HepG2 (cell line): ENCODE data around the gene TMTC2. TPM values are rescaled to one million over a fixed set of nuclear protein-coding genes. Genes with fewer than 3 reads are reported as not detected.

Experiments used
- ATAC-seq: fragments of 200-7000 bp; cut with Tn5 transposase; 3 replicates; pipeline ENCODE4 v1.9.1; 2020; ENCODE audit warnings: mild to moderate bottlenecking, moderate library complexity
- BruUV-seq: library from RNA; stranded (reverse); fragments of 400-500 nt; replicated peaks from 2 replicates; lab custom pipeline; 2021; lab: Mats Ljungman, UMichigan
- CTCF ChIA-PET: fragments of 300-600 bp; formaldehyde crosslinking; extraction: SDS; loops from one replicate; lab custom pipeline; 2021; ENCODE audit warnings: low total read pairs, inconsistent platforms, low intra/inter-chr PET ratio; lab: Yijun Ruan, JAX
- POLR2A ChIA-PET: fragments of 350-600 bp; sonication (Branson Sonifier 250); formaldehyde crosslinking; loops from one replicate; lab custom pipeline; 2020; ENCODE audit warnings: antibody characterized with exemption, inconsistent platforms; lab: Yijun Ruan, JAX
- DNase-seq: peaks from one replicate; pipeline ENCODE4 v3.0.0-alpha.2; 2015; ENCODE audit warnings: low spot score
- FAIRE-seq: peaks from 3 replicates; lab custom pipeline; 2011; peaks lifted over from hg19 to GRCh38; lab: Jason Lieb, UNC
- H2AFZ ChIP-seq: one replicate; pipeline ENCODE4 v1.6.1; 2011; ENCODE audit warnings: low read length, inconsistent platforms
- H3K27ac ChIP-seq: fragments of 300-600 bp; 3 replicates; pipeline ENCODE4 v1.8.0; 2011; ENCODE audit warnings: mixed run types, mild to moderate bottlenecking, mixed read lengths, low read length, inconsistent platforms; ENCODE audit not compliant: insufficient read depth; ENCODE audit errors: extremely low read length
- H3K27me3 ChIP-seq, 2 experiments: fragments of 200-600 bp in 1 of 2; 2 replicates in 1 of 2; 3 replicates in 1 of 2; pipeline versions ENCODE4 v1.6.0 to v1.8.0; 2011; ENCODE audit warnings: low read length in 2 of 2, mild to moderate bottlenecking in 2 of 2, moderate library complexity in 2 of 2, inconsistent platforms in 1 of 2; ENCODE audit not compliant: insufficient read depth in 2 of 2, control insufficient read depth in 1 of 2
- H3K36me3 ChIP-seq, 2 experiments: fragments of 200-600 bp in 1 of 2; replicated peaks in 1 of 2; 2 replicates in 1 of 2; 3 replicates in 1 of 2; pipeline versions ENCODE4 v1.5.1 to v1.8.0; 2011; ENCODE audit warnings: low read length in 2 of 2, inconsistent platforms in 1 of 2; ENCODE audit not compliant: insufficient read depth in 2 of 2, control insufficient read depth in 1 of 2
- H3K4me1 ChIP-seq: 2 replicates; pipeline ENCODE4 v1.5.1; 2012; ENCODE audit warnings: low read length, inconsistent platforms; ENCODE audit not compliant: insufficient read depth
- H3K4me2 ChIP-seq: 2 replicates; pipeline ENCODE4 v1.6.0; 2011; ENCODE audit warnings: low read depth, low read length, inconsistent platforms
- H3K4me3 ChIP-seq, 3 experiments: fragments of 200-600 bp in 1 of 3; sonication (generic), shearing (Covaris generic) in 1 of 3; replicated peaks in 1 of 3; 2 replicates each; pipeline ENCODE4 v1.5.1; 2011 to 2016; ENCODE audit warnings: low read length in 3 of 3, inconsistent platforms in 2 of 3, low read depth in 2 of 3, mild to moderate bottlenecking in 2 of 3, control low read depth in 1 of 3, mixed read lengths in 1 of 3; ENCODE audit not compliant: insufficient read depth in 1 of 3
- H3K79me2 ChIP-seq: one replicate; pipeline ENCODE4 v1.6.1; 2011; ENCODE audit warnings: low read length, inconsistent platforms; ENCODE audit not compliant: insufficient read depth
- H3K9ac ChIP-seq: 2 replicates; pipeline ENCODE4 v1.6.0; 2011; ENCODE audit warnings: mild to moderate bottlenecking, low read depth, low read length, inconsistent platforms; ENCODE audit not compliant: insufficient read depth
- H3K9me3 ChIP-seq: 2 replicates; pipeline ENCODE4 v1.5.1; 2012; ENCODE audit warnings: mild to moderate bottlenecking, low read length
- H4K20me1 ChIP-seq: 2 replicates; pipeline ENCODE4 v1.6.0; 2011; ENCODE audit warnings: inconsistent platforms, mild to moderate bottlenecking, low read length, moderate library complexity; ENCODE audit not compliant: insufficient read depth
- CHD2 ChIP-seq: IDR thresholded peaks from 2 replicates; pipeline ENCODE4 v1.6.1; 2011; ENCODE audit warnings: low read depth, low read length, improper control_type of control experiment
- FLYWCH1 ChIP-seq: sonication (generic); formaldehyde crosslinking; IDR thresholded peaks from 2 replicates; pipeline ENCODE4 v1.8.1; 2023; ENCODE audit warnings: mild to moderate bottlenecking, missing genetic modification reagents
- JDP2 ChIP-seq: sonication (generic); formaldehyde crosslinking; IDR thresholded peaks from 2 replicates; pipeline ENCODE4 v1.8.1; 2022; ENCODE audit warnings: missing genetic modification reagents, borderline replicate concordance
- MAFK ChIP-seq, 2 experiments: IDR thresholded peaks in 1 of 2; conservative IDR thresholded peaks in 1 of 2; 2 replicates each; pipeline ENCODE4 v1.6.1; 2011; ENCODE audit warnings: improper control_type of control experiment in 2 of 2, low read length in 2 of 2
- MIXL1 ChIP-seq: IDR thresholded peaks from 2 replicates; pipeline ENCODE4 v1.6.1; 2016
- MYC ChIP-seq: sonication (generic); formaldehyde crosslinking; IDR thresholded peaks from 2 replicates; pipeline ENCODE4 v1.9.0; 2021; ENCODE audit warnings: missing genetic modification reagents, borderline replicate concordance
- NFE2L1 ChIP-seq: sonication (generic); formaldehyde crosslinking; IDR thresholded peaks from 2 replicates; pipeline ENCODE4 v1.4.0; 2020; ENCODE audit warnings: missing genetic modification reagents, mild to moderate bottlenecking, borderline replicate concordance
- TEAD3 ChIP-seq: optimal IDR thresholded peaks from 2 replicates; pipeline ENCODE3; 2016; ENCODE audit warnings: borderline replicate concordance
- TMF1 ChIP-seq: sonication (generic); formaldehyde crosslinking; IDR thresholded peaks from 2 replicates; pipeline ENCODE4 v1.8.1; 2022; ENCODE audit warnings: low read depth, missing genetic modification reagents
- ZBTB20 ChIP-seq: sonication (generic); formaldehyde crosslinking; IDR thresholded peaks from 2 replicates; pipeline ENCODE4 v1.8.1; 2023; ENCODE audit warnings: missing genetic modification reagents, low read depth, mild to moderate bottlenecking, borderline replicate concordance
- ZNF44 ChIP-seq: sonication (generic); formaldehyde crosslinking; IDR thresholded peaks from 2 replicates; pipeline ENCODE4 v1.5.1; 2020; ENCODE audit warnings: mild to moderate bottlenecking, missing genetic modification reagents
- ZNF619 ChIP-seq: sonication (generic); formaldehyde crosslinking; IDR thresholded peaks from 2 replicates; pipeline ENCODE4 v1.4.0; 2020; ENCODE audit warnings: mild to moderate bottlenecking, missing genetic modification reagents
- WGBS: methylation state at CpG from one replicate; pipeline ENCODE4 v1.1.6; 2017; ENCODE audit warnings: low lambda C conversion rate; 5-methylcytosine and 5-hydroxymethylcytosine counted together
- in situ Hi-C: cut with HindIII; loops from 2 replicates; pipeline ENCODE4 v1.10.0; 2017; ENCODE audit warnings: low pct_unique_long_range_greater_than_20kb; ENCODE audit not compliant: extremely low pct_ligation_motif_present
- intact Hi-C: fragments of 100-400 bp; cut with micrococcal nuclease; formaldehyde crosslinking; loops from one replicate; pipeline ENCODE4 v1.10.0; 2022; ENCODE audit not compliant: unreplicated experiment
- polyA plus RNA-seq, 8 experiments: library from polyadenylated mRNA; depleted of rRNA in 3 of 8; stranded (reverse) in 7 of 8; unstranded in 1 of 8; fragments of >200 nt; fragmentation: Illumina TruSeq in 4 of 8; extraction: Trizol in 4 of 8; gene quantifications; 2 replicates each; pipeline versions ENCODE4 v1.2.1 to v1.2.3, GENCODE V29; 2011 to 2016; ENCODE audit warnings: low read depth in 4 of 8, missing spikeins in 1 of 8, mixed read lengths in 1 of 8; ENCODE audit not compliant: insufficient read depth in 1 of 8
- total RNA-seq, 5 experiments: library from RNA; depleted of rRNA; stranded (reverse); fragments of >200 nt; fragmentation: Illumina TruSeq; extraction: Trizol; gene quantifications; 2 replicates each; pipeline ENCODE4 v1.2.3, GENCODE V29; 2016; ENCODE audit warnings: low read depth in 1 of 5

The TMTC2 gene
- total and polyA plus RNA-seq, 2 of the 13 experiments (the other 11 are each of a cell fraction or from before 2014, with no cell fraction given), result 0.55 to 0.63 TPM

DNA sequence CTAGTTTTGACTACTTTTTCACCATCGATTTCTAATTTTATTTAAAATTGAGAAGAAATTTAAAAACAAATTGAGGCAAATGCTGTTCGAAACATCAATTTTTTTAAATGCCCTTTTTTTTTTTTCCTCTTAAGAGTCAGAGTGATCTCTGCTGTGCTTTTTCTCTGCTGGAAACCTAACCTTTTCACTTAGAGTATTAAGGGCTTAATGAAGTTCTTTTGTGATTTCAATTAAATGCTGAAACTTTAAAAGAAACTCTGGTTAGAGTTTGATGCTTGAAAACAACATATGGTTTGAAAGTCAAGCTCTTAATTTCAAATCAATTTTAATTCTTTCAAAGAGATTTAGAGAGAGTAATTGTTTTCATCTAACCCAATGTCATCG is 171.8 kb downstream of the TMTC2 start:
- no TSS peak for BruUV-seq
- Histone ChIP-seq H3K4me3 (no peak overlapping the region), H4K20me1 (no peaks in the 10 kb centered on the region), H3K9me3 (no peaks in the 10 kb centered on the region), H3K4me1 (no peaks in the 10 kb centered on the region; the same call in 1 of the 2 replicates)
- DNase-seq, result no peak
- FAIRE-seq, result no peak
- ChIA-PET POLR2A (no interaction called here), CTCF (no interaction called here)
- no peak for TF ChIP-seq MIXL1 (CRISPR knock-in tag)
- no peak for TF ChIP-seq ZNF44 (CRISPR knock-in tag)
- no peak for TF ChIP-seq MYC (CRISPR knock-in tag)
- TF ChIP-seq ZNF619 (CRISPR knock-in tag), result no peak
- TF ChIP-seq TMF1 (CRISPR knock-in tag), result no peak
- no peak for TF ChIP-seq FLYWCH1 (CRISPR knock-in tag)
- no peak for TF ChIP-seq JDP2
- TF ChIP-seq MAFK (conservative IDR thresholded peaks at IDR 0.05 in 1 of 2, IDR thresholded peaks at IDR 0.05 in 1 of 2; ENCODE audit: low read length in 2 of 2), result no peak
- no peak for TF ChIP-seq CHD2
- TF ChIP-seq, all 625 proteins: peak for 0
- no peak overlapping the region for H3K27ac ChIP-seq
- intact Hi-C loops, result no loop called here
- H3K79me2 ChIP-seq, result no peaks in the 10 kb centered on the region
- H3K4me2 ChIP-seq, result no peak overlapping the region
- no peak overlapping the region for H2AFZ ChIP-seq
- no peak overlapping the region for H3K9ac ChIP-seq
- H3K27me3 ChIP-seq, result no peaks in the 10 kb centered on the region; a peak in 1 of 5 replicates
- no peaks in the 10 kb centered on the region for H3K36me3 ChIP-seq
- in situ Hi-C loops, result no loop called here
- ATAC-seq, result no peak
- 7% methylated on average over 3 of the region's 3 CpGs for WGBS

DNA sequence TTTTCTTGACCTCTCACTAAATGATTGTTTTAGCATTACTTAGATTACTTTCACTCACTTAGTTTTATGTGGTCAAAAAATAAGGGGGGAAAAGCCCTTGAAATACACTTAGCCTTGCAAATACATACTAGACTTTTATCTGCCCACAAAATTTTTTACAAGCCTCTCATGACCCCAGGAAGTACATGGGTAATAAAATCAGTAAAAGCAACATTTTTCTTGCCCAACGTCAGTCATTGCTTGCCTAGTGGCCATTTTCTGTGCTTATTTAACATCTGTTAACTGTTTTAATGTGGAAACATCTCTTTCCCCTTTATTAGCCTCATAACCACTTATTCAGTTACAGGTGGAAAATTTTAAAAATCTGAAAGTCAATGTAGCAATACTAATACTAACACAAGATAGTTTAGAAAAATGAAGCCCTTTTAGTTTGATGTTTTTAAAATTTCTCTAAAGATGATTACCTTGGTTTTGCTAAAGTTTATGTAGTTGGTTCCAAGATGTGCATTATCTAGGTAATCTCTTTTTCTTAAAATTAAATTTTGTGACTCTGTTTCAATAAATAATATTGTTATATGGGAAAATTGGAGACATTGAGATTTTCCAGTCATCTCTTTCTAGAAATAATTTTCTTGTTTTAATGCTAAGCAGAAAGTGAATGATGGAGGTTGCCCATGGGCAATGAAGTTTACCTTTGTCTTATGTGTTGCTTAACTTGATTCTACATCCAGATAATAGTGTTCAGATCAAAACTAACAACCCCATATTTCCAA is 175.5 kb downstream of the TMTC2 start:
- Histone ChIP-seq H3K4me1 (no peaks in the 10 kb centered on the region; the same call in 1 of the 2 replicates), H3K36me3 (no peaks in the 10 kb centered on the region), H3K27ac (no peak overlapping the region), H4K20me1 (no peaks in the 10 kb centered on the region), H3K79me2 (no peaks in the 10 kb centered on the region), H3K4me3 (no peak overlapping the region), H3K9me3 (no peaks in the 10 kb centered on the region), H3K9ac (no peak overlapping the region), H3K4me2 (no peak overlapping the region), H3K27me3 (no peaks in the 10 kb centered on the region), H2AFZ (no peak overlapping the region)
- CTCF ChIA-PET, result no interaction called here
- ATAC-seq (no peak), FAIRE-seq (no peak), DNase-seq (no peak)
- TF ChIP-seq NFE2L1, result no peak
- no peak for TF ChIP-seq ZBTB20
- TF ChIP-seq TEAD3 (CRISPR knock-in tag), result no peak
- POLR2A ChIA-PET, result no interaction called here
- in situ Hi-C loops (no loop called here), intact Hi-C loops (no loop called here)
- WGBS, result 0% methylated on average over 1 of the region's 1 CpG
- no TSS peak for BruUV-seq
